BJ (cell line): ENCODE measurements around the gene CUBN. TPM values are rescaled to one million over a fixed set of nuclear protein-coding genes. Genes with fewer than 3 reads are reported as not detected.

Experiments used
- CTCF ChIA-PET: fragments of 350-600 bp; formaldehyde crosslinking; extraction: SDS; loops from one replicate; lab custom pipeline; 2021; ENCODE audit warnings: antibody characterized with exemption, inconsistent platforms; lab: Yijun Ruan, JAX
- POLR2A ChIA-PET: fragments of 300-600 bp; sonication (Branson Sonifier 250); formaldehyde crosslinking; extraction: SDS; loops from one replicate; lab custom pipeline; 2021; ENCODE audit warnings: antibody characterized with exemption; lab: Charles Lee
- DNase-seq: peaks from one replicate; pipeline ENCODE4 v3.0.0-alpha.2; 2011; ENCODE audit warnings: low read depth
- H3K27me3 ChIP-seq: 2 replicates; pipeline ENCODE4 v1.6.0; 2011; ENCODE audit warnings: low read length; ENCODE audit not compliant: control insufficient read depth, insufficient read depth
- H3K36me3 ChIP-seq: 2 replicates; pipeline ENCODE4 v1.5.1; 2011; ENCODE audit warnings: low read length; ENCODE audit not compliant: control insufficient read depth, insufficient read depth
- H3K4me3 ChIP-seq: 2 replicates; pipeline ENCODE4 v1.5.1; 2011; ENCODE audit warnings: low read depth, mild to moderate bottlenecking, control low read depth, low read length
- CTCF ChIP-seq: IDR thresholded peaks from 2 replicates; pipeline ENCODE4 v1.5.1; 2011; ENCODE audit warnings: low read depth, mild to moderate bottlenecking, control low read depth, inconsistent platforms, low read length, moderate library complexity; ENCODE audit not compliant: insufficient read depth
- polyA plus RNA-seq: library from polyadenylated mRNA; depleted of rRNA; stranded (reverse); fragments of >200 nt; gene quantifications from 2 replicates; pipeline ENCODE4 v1.2.3, GENCODE V29; 2011

Gene CUBN
- polyA plus RNA-seq, 1 experiment = 0.39 TPM

GRCh38 chr10:17125206-17125893 is 4.3 kb downstream of the CUBN start:
- Histone ChIP-seq H3K27me3 (no peaks in the 10 kb centered on the region), H3K4me3 (no peak overlapping the region), H3K36me3 (no peaks in the 10 kb centered on the region)
- ChIA-PET CTCF (no interaction called here), POLR2A (no interaction called here)
- DNase-seq = no peak
- TF ChIP-seq CTCF = no peak

GRCh38 chr10:17123961-17124360 is 5.7 kb downstream of the CUBN start:
- Histone ChIP-seq H3K4me3 (no peak overlapping the region), H3K36me3 (no peaks in the 10 kb centered on the region), H3K27me3 (no peaks in the 10 kb centered on the region)
- DNase-seq = no peak
- CTCF ChIA-PET = interaction anchor here (0.7 to 0.8 kb wide), 2 partner anchors 12 to 253 kb away, joined by 3 read pairs; no protein-coding TSS in a partner anchor
- POLR2A ChIA-PET = no interaction called here
- no peak for TF ChIP-seq CTCF

GRCh38 chr10:17122726-17123661 is 6.6 kb downstream of the CUBN start:
- H3K36me3 ChIP-seq = no peaks in the 10 kb centered on the region
- H3K27me3 ChIP-seq = no peaks in the 10 kb centered on the region
- DNase-seq = peak; percentile 76
- no peak for TF ChIP-seq CTCF
- CTCF ChIA-PET = interaction anchor here (0.6 to 0.7 kb wide), 2 partner anchors 46 to 92 kb away, joined by 3 read pairs; no protein-coding TSS in a partner anchor
- POLR2A ChIA-PET = no interaction called here
- no peak overlapping the region for H3K4me3 ChIP-seq

- CTCF ChIA-PET = interaction anchor here (0.8 kb wide), 1 partner anchor 12 kb away, joined by 4 read pairs; no protein-coding TSS in a partner anchor
- TF ChIP-seq CTCF = no peak
- Histone ChIP-seq H3K27me3 (no peaks in the 10 kb centered on the region), H3K36me3 (no peaks in the 10 kb centered on the region), H3K4me3 (no peak overlapping the region)
- POLR2A ChIA-PET = no interaction called here
- DNase-seq = no peak
These were observed 7.6 kb downstream of the CUBN start for GRCh38 chr10:17122052-17122451.

- POLR2A ChIA-PET = no interaction called here
- CTCF ChIA-PET = no interaction called here
- TF ChIP-seq CTCF = no peak
- no peak overlapping the region for H3K4me3 ChIP-seq
- no peaks in the 10 kb centered on the region for H3K36me3 ChIP-seq
- no peaks in the 10 kb centered on the region for H3K27me3 ChIP-seq
- no peak for DNase-seq
These were observed 8.9 kb downstream of the CUBN start for GRCh38 chr10:17120694-17121093.
